CD14-positive monocyte (primary cell): ENCODE measurements around the gene KPNA5. TPM values are rescaled to one million over a fixed set of nuclear protein-coding genes. Genes with fewer than 3 reads are reported as not detected.
"Not testable (repeated sequence)": the region's sequence is repeated elsewhere in the genome, so short reads cannot be mapped to it uniquely, and the experiment has no call there.

ENCODE experiments used
- DNase-seq, 3 donors: peaks; one replicate each; pipeline ENCODE4 v3.0.0-alpha.2; 2011 to 2022
- H2AFZ ChIP-seq: 2 replicates; pipeline ENCODE4 v1.6.0; 2012; ENCODE audit warnings: mild to moderate bottlenecking, low read depth, low read length, inconsistent platforms; ENCODE audit not compliant: insufficient read depth, poor library complexity, severe bottlenecking
- H3K27ac ChIP-seq, 2 donors: 1 replicate in 1 of 2; 2 replicates in 1 of 2; pipeline ENCODE4 v1.5.1; 2012 to 2013; ENCODE audit warnings: low read length in 2 of 2, control low read depth in 1 of 2, inconsistent platforms in 1 of 2, low read depth in 1 of 2, mild to moderate bottlenecking in 1 of 2
- H3K27me3 ChIP-seq, 2 donors: one replicate each; pipeline versions ENCODE4 v1.6.0 to v1.6.1; 2011 to 2013; ENCODE audit warnings: low read length in 2 of 2; ENCODE audit not compliant: control insufficient read depth in 2 of 2, insufficient read depth in 2 of 2
- H3K36me3 ChIP-seq, 2 donors: replicated peaks in 1 of 2; 1 replicate in 1 of 2; 2 replicates in 1 of 2; pipeline versions ENCODE4 v1.5.1 to v1.6.1; 2012 to 2013; ENCODE audit warnings: low read length in 2 of 2, control low read depth in 1 of 2, inconsistent platforms in 1 of 2, mild to moderate bottlenecking in 1 of 2; ENCODE audit not compliant: insufficient read depth in 2 of 2, control insufficient read depth in 1 of 2
- H3K4me1 ChIP-seq, 2 donors: 1 replicate in 1 of 2; 2 replicates in 1 of 2; pipeline versions ENCODE4 v1.5.1 to v1.6.1; 2012 to 2013; ENCODE audit warnings: low read length in 2 of 2, control low read depth in 1 of 2, inconsistent platforms in 1 of 2, mild to moderate bottlenecking in 1 of 2, moderate library complexity in 1 of 2; ENCODE audit not compliant: insufficient read depth in 2 of 2, control insufficient read depth in 1 of 2
- H3K4me2 ChIP-seq: replicated peaks from 2 replicates; pipeline ENCODE3; 2012; ENCODE audit warnings: low read length, moderate library complexity, mild to moderate bottlenecking; ENCODE audit not compliant: poor library complexity, severe bottlenecking; ENCODE audit errors: extremely low read depth
- H3K4me3 ChIP-seq, 3 experiments: fragments of 200-600 bp in 1 of 3; sonication (generic) in 1 of 3; replicated peaks in 1 of 3; 1 replicate in 2 of 3; 2 replicates in 1 of 3; pipeline ENCODE4 v1.5.1; 2011 to 2013; ENCODE audit warnings: low read length in 3 of 3, mild to moderate bottlenecking in 3 of 3, control low read depth in 2 of 3, low read depth in 2 of 3, inconsistent platforms in 1 of 3, moderate library complexity in 1 of 3
- H3K79me2 ChIP-seq: 2 replicates; pipeline ENCODE4 v1.6.0; 2012; ENCODE audit warnings: mild to moderate bottlenecking, control low read depth, inconsistent platforms, low read length, moderate library complexity; ENCODE audit not compliant: insufficient read depth
- H3K9ac ChIP-seq: 2 replicates; pipeline ENCODE4 v1.6.0; 2017; ENCODE audit warnings: low read length, mild to moderate bottlenecking; ENCODE audit not compliant: insufficient read depth, poor library complexity, severe bottlenecking
- H3K9me3 ChIP-seq, 2 donors: replicated peaks in 1 of 2; 1 replicate in 1 of 2; 2 replicates in 1 of 2; pipeline versions ENCODE4 v1.5.1 to v1.6.1; 2012 to 2013; ENCODE audit warnings: low read length in 2 of 2, control low read depth in 1 of 2; ENCODE audit not compliant: control insufficient read depth in 1 of 2, insufficient read depth in 1 of 2
- H4K20me1 ChIP-seq: 2 replicates; pipeline ENCODE4 v1.6.0; 2012; ENCODE audit warnings: mild to moderate bottlenecking, low read length, control low read depth, moderate library complexity; ENCODE audit not compliant: insufficient read depth
- H3K27ac Mint-ChIP-seq, 7 donors: one replicate each; pipeline ENCODE4 v1.8.0; 2020; ENCODE audit warnings: mild to moderate bottlenecking in 7 of 7, mixed read lengths in 7 of 7, moderate library complexity in 6 of 7, inconsistent platforms in 2 of 7
- H3K27me3 Mint-ChIP-seq, 3 donors: one replicate each; pipeline ENCODE4 v1.8.0; 2021 to 2022; ENCODE audit warnings: low read depth in 3 of 3, mild to moderate bottlenecking in 3 of 3, mixed read lengths in 3 of 3, moderate library complexity in 3 of 3, inconsistent platforms in 1 of 3
- H3K36me3 Mint-ChIP-seq, 2 donors: one replicate each; pipeline ENCODE4 v1.8.0; 2020; ENCODE audit warnings: mixed read lengths in 2 of 2, inconsistent platforms in 1 of 2, mild to moderate bottlenecking in 1 of 2
- H3K4me1 Mint-ChIP-seq: one replicate; pipeline ENCODE4 v1.8.0; 2020; ENCODE audit warnings: mild to moderate bottlenecking, mixed read lengths
- H3K4me3 Mint-ChIP-seq, 2 donors: one replicate each; pipeline ENCODE4 v1.8.0; 2020; ENCODE audit warnings: mild to moderate bottlenecking in 2 of 2, mixed read lengths in 2 of 2, moderate library complexity in 1 of 2
- H3K9me3 Mint-ChIP-seq, 7 donors: one replicate each; pipeline ENCODE4 v1.8.0; 2020 to 2022; ENCODE audit warnings: mixed read lengths in 7 of 7, mild to moderate bottlenecking in 6 of 7, moderate library complexity in 6 of 7, inconsistent platforms in 2 of 7
- WGBS: methylation state at CpG from one replicate; pipeline ENCODE4 v1.1.5; 2013; ENCODE audit warnings: missing lambda C conversion rate; ENCODE audit not compliant: insufficient coverage; 5-methylcytosine and 5-hydroxymethylcytosine counted together
- intact Hi-C, 2 donors: fragments of 100-400 bp; cut with micrococcal nuclease; formaldehyde crosslinking; loops; one replicate each; pipeline versions ENCODE4 v1.15.0 to v1.15.1; 2023
- polyA plus RNA-seq, 3 donors: library from polyadenylated mRNA; depleted of rRNA in 1 of 3; unstranded in 2 of 3; stranded (reverse) in 1 of 3; fragments of 300-500 nt in 2 of 3; fragments of >200 nt in 1 of 3; fragmentation: Illumina TruSeq in 2 of 3; gene quantifications; 1 replicate in 2 of 3; 2 replicates in 1 of 3; pipeline ENCODE4 v1.2.3, GENCODE V29; 2012 to 2021
- TF ChIP-seq, protein P1 (sequence below): fragments of 200-600 bp; IDR thresholded peaks from one replicate; pipeline ENCODE4 v1.8.0; 2022; ENCODE audit warnings: antibody characterized with exemption, mild to moderate bottlenecking

KPNA5 gene
- polyA plus RNA-seq, 3 donors = 1.7 to 2.9 (median 2.3) TPM

DNA sequence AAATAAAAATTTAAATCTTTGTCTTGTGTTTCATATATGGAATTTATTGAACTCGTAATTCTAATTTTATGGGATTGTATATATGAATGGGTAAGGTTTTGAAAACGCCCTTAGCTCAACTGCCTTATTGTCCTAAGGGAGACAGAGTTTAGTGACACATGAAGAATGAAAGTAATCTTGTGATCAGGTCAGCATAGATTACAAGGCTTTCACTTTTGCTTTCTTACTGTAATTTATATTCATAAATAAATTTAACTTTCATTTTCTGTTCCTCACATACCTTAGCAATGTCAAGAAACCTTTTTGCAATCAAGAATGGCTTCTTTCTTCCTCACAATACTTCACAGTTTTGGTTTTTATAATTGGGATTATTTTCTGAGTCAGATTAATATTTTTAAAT lies 14.4 kb downstream of the KPNA5 start:
- Histone ChIP-seq H3K9me3 (no peaks in the 10 kb centered on the region), H3K27me3 (no peaks in the 10 kb centered on the region), H3K36me3 (peaks cover 3 to 16% of the 10 kb centered on the region in 2 donors), H3K79me2 (peaks cover 4% of the 10 kb centered on the region), H3K9ac (no peak overlapping the region), H4K20me1 (no peaks in the 10 kb centered on the region), H3K4me1 (peaks cover 3 to 9% of the 10 kb centered on the region in 2 donors), H3K27ac (no peak overlapping the region), H2AFZ (no peak overlapping the region), H3K4me3 (peak overlapping the region in 1 of 3 experiments; percentile 14), H3K4me2 (peak overlapping the region; percentile 11)
- TF ChIP-seq, protein P1, sequence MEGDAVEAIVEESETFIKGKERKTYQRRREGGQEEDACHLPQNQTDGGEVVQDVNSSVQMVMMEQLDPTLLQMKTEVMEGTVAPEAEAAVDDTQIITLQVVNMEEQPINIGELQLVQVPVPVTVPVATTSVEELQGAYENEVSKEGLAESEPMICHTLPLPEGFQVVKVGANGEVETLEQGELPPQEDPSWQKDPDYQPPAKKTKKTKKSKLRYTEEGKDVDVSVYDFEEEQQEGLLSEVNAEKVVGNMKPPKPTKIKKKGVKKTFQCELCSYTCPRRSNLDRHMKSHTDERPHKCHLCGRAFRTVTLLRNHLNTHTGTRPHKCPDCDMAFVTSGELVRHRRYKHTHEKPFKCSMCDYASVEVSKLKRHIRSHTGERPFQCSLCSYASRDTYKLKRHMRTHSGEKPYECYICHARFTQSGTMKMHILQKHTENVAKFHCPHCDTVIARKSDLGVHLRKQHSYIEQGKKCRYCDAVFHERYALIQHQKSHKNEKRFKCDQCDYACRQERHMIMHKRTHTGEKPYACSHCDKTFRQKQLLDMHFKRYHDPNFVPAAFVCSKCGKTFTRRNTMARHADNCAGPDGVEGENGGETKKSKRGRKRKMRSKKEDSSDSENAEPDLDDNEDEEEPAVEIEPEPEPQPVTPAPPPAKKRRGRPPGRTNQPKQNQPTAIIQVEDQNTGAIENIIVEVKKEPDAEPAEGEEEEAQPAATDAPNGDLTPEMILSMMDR = no peak
- intact Hi-C loops = no loop called here
- H3K27me3 Mint-ChIP-seq = no peaks in the 10 kb centered on the region
- peak; percentile 12 to 39 (median 17) for DNase-seq
- H3K9me3 Mint-ChIP-seq = peaks cover 0 to 3% (median 0%) of the 10 kb centered on the region in 7 donors
- peak overlapping the region in 1 of 7 donors; percentile 19 for H3K27ac Mint-ChIP-seq
- peaks cover 16 to 19% of the 10 kb centered on the region in 2 donors for H3K36me3 Mint-ChIP-seq
- peaks cover 10% of the 10 kb centered on the region for H3K4me1 Mint-ChIP-seq
- 83% methylated on average over 1 of the region's 2 CpGs for WGBS
- no peak overlapping the region for H3K4me3 Mint-ChIP-seq

DNA sequence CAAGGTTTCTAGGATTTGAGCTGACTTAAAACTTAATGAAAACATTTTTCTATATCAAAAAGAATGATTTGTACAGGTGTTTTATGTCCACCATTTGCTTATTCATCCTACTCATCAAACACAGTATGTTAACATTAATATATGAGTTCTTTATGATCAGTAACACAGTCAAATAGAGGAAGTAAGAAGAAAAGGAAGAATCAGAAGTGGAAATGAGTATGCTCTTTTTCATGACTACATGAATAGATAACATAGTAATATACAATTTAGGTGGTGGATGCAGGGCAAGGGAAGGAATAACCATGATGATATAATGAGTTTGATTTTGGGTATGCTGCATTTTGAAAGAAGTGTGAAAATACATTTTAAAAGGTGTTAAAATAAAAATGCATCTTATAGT lies 16.5 kb downstream of the KPNA5 start:
- no peak overlapping the region for H3K9ac ChIP-seq
- TF ChIP-seq, protein P1 = no peak
- no peak overlapping the region for H3K4me3 ChIP-seq
- peak in 1 of 3 donors; percentile 20 for DNase-seq
- H3K27me3 ChIP-seq = no peaks in the 10 kb centered on the region
- H3K36me3 ChIP-seq = peaks cover 3 to 23% of the 10 kb centered on the region in 2 donors
- Mint-ChIP-seq H3K36me3 (peaks cover 19 to 24% of the 10 kb centered on the region in 2 donors), H3K9me3 (peaks cover 0 to 3% (median 0%) of the 10 kb centered on the region in 7 donors), H3K27me3 (no peaks in the 10 kb centered on the region), H3K4me1 (peaks cover 10% of the 10 kb centered on the region), H3K4me3 (no peak overlapping the region), H3K27ac (peak overlapping the region in 3 of 7 donors; percentile 3 to 67 (median 3))
- no peak overlapping the region for H2AFZ ChIP-seq
- H4K20me1 ChIP-seq = no peaks in the 10 kb centered on the region
- H3K9me3 ChIP-seq = no peaks in the 10 kb centered on the region
- peak overlapping the region in 1 of 2 donors; percentile 12 for H3K27ac ChIP-seq
- H3K4me2 ChIP-seq = no peak overlapping the region
- intact Hi-C loops = no loop called here
- peaks cover 4% of the 10 kb centered on the region for H3K79me2 ChIP-seq
- peaks cover 3 to 9% of the 10 kb centered on the region in 2 donors for H3K4me1 ChIP-seq

DNA sequence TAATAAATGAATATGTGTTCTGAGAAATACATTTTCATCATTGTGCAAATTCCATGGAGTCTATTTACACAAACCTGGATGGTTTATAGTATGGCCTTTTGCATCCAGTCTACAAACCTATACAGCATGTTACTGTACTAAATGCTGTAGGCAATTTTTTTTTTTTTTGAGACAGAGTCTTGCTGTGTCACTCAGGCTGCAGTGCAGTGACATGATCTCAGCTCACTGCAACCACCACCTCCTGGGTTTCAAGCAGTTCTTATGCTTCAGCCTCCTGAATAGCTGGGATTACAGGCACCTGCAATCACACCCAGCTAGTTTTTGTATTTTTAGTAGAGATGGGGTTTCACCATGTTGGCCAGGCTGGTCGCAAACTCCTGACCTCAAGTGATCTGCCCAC lies 22.9 kb downstream of the KPNA5 start:
- H3K9ac ChIP-seq, H3K9me3 ChIP-seq, H3K27me3 ChIP-seq, H3K27ac Mint-ChIP-seq, H4K20me1 ChIP-seq, H3K79me2 ChIP-seq, H3K4me3 ChIP-seq, H3K4me3 Mint-ChIP-seq, intact Hi-C loops, H3K4me1 ChIP-seq, H3K27me3 Mint-ChIP-seq, H3K4me1 Mint-ChIP-seq, DNase-seq, H2AFZ ChIP-seq, H3K27ac ChIP-seq, H3K9me3 Mint-ChIP-seq, H3K4me2 ChIP-seq: not testable (repeated sequence)
- H3K36me3 ChIP-seq = peaks cover 25 to 56% of the 10 kb centered on the region in 2 donors
- peaks cover 30 to 38% of the 10 kb centered on the region in 2 donors for H3K36me3 Mint-ChIP-seq
- no CpG with 5 or more reads among the region's 1 CpG for WGBS
